GM21390 (cell line): ENCODE measurements around the gene OR2Z1.
"Not testable (repeated sequence)": the region's sequence is repeated elsewhere in the genome, so short reads cannot be mapped to it uniquely, and the experiment has no call there.

ENCODE experiments used
- ATAC-seq: cut with Tn5 transposase; IDR thresholded peaks from one replicate; pipeline ENCODE4 v1.9.1; 2021; ENCODE audit not compliant: unreplicated experiment

The OR2Z1 gene

DNA sequence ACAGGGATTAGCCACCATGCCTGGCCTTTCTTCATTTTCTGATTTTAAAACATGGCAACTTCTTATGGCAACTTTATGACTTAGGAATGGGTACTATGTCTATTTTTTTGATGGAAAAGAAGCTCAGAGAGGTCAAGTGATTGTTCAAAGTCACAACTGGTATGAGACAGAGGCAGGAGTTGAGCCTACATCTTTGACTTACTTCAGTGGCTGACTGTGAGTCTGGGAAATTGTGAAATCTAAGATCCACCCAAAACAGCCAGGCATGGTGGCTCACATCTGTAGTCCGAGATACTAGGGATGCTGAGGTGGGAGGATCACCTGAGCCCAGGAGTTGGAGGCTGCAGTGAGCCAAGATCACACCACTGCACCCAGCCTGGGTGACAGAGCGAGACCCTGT lies 20.5 kb upstream of the OR2Z1 start:
- no peak for ATAC-seq

DNA sequence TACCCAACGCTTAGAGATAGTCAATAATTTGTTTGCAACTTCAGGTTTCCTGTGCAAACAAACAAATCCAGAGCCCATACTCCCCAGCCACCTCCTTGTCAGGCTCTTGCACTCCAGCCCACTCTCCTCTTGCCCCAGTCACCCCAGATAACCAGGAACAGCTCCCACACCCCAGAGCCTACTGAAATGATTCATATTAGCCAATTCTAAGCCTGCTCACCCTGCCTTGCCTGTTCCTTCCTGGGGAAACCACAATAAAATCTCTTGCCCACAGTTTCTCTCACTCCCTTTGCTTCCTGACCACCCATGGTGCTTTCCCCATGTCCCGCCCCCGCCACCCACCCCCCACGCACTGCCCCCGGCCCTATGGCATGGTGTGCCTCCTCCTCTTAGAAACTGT lies 19.1 kb upstream of the OR2Z1 start:
- ATAC-seq = no peak

DNA sequence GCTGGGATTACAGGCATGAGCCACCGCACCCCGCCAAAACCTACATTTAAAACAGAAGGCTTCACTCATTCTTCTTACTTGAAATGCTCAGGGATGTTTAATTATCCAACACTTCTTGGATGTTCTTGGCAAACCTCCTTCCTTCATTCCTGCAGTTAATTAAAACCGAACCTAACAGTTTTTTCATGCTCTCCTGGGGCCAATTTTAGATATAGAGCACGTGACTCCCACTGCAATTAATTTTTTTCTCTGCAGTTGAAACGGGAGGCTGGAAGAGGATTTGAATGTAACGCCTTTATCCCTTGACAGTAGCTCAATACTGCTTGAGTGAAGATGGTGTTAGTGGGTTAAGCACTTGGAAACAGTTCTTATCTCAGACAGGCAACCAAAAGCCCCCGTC lies 18.2 kb upstream of the OR2Z1 start:
- no peak for ATAC-seq

DNA sequence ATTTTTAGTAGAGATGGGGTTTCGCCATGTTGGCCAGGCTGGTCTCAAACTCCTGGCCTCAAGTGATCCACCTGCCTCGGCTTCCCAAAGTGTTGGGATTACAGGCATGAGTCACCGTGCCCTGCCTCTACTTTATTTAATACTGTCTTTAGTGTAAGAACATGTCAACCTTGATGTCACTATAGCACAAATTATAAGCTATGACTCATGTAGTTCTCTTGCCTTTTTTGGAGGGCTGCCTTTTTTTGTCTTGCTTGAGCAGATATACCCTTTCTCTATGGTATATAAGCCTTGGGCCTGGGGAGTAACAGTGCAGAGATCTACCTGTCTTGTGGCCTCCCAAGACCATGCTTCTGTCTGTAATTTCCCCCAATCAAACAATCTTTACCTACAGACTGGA lies 16.1 kb upstream of the OR2Z1 start:
- not testable (repeated sequence) for ATAC-seq

DNA sequence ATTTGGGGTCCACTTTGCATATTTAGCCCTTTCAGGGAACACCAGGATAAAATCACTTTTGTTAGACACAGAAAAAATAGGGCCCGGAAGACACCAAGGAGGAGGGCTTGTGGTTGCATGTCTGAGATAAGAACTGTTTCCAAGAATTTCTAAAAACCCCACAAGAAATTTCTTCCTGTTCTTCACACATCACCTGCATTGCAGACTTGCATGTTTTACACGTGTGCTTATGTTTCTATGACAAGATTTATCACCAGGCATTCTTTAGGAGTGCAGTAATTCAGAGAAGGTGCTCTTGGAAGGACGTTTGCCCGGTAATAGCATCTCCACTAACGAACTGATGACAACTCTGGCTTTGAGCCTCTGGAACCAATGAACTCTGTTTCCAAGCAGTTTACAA lies 15.7 kb upstream of the OR2Z1 start:
- ATAC-seq = no peak

DNA sequence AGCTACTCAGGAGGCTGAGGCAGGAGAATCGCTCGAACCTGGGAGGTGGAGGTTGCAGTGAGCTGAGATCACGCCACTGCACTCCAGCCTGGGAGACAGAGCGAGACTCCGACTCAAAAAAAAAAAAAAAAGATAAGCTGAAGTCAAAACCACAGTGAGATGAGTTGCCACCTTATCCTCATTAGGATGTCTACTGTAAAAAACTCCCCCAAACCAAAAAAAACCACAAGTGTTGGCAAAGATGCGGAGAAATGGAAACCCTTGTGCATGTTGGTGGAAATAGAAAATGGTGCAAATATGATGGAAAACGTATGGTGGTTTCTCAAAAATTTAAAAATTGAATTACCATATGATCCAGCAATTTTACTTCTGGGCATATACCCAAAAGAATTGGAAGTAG lies 11.1 kb upstream of the OR2Z1 start:
- not testable (repeated sequence) for ATAC-seq

DNA sequence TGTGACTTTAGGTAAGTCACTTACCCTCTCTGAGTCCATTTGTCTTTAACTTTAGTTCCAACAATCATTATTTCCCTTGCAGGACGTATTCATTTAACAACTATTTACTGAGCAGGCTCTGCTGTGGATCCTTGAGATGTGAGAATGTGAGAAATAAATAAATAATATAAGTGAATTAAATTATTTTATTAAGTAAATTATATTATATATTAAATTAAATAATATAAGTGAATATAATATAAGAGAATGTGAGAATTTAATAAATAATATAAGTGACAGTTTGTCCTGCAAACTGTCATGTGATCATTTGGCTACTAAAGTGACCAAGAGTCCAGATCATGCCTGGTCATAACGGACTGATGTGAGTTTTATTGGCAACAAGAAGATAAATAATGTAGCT lies 598 bp downstream of the OR2Z1 start:
- no peak for ATAC-seq

DNA sequence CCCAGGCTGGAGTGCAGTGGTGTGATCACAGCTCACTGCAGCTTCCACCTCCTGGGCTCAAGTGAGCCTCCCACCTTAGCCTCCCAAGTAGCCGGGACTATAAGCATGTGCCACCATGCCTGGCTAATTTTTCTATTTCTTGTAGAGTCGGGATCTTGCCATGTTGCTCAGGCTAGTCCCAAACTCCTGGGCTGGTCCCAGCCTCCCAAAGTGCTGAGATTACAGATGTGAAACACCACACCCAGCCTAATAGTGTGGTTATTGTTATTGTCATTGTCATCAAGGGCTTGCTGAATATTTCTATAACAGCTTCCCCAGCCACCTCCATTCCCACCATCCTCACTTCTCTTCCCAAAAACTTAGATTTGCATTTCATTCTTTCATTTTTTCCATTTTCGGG lies 2.8 kb downstream of the OR2Z1 start:
- ATAC-seq = no peak

DNA sequence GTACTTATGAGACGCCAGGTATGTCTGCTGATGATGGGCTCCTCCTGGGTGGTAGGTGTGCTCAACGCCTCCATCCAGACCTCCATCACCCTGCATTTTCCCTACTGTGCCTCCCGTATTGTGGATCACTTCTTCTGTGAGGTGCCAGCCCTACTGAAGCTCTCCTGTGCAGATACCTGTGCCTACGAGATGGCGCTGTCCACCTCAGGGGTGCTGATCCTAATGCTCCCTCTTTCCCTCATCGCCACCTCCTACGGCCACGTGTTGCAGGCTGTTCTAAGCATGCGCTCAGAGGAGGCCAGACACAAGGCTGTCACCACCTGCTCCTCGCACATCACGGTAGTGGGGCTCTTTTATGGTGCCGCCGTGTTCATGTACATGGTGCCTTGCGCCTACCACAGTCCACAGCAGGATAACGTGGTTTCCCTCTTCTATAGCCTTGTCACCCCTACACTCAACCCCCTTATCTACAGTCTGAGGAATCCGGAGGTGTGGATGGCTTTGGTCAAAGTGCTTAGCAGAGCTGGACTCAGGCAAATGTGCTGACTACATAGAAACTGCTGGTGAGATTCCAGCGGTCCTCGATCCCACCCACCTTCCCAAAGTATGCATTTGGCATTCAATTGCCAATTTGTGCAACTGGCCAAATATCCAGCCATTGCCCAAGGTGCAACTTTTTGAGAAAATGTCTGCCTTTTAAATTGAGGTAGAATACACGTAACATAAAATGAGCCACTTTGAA lies 10.2 kb downstream of the OR2Z1 start:
- no peak for ATAC-seq

DNA sequence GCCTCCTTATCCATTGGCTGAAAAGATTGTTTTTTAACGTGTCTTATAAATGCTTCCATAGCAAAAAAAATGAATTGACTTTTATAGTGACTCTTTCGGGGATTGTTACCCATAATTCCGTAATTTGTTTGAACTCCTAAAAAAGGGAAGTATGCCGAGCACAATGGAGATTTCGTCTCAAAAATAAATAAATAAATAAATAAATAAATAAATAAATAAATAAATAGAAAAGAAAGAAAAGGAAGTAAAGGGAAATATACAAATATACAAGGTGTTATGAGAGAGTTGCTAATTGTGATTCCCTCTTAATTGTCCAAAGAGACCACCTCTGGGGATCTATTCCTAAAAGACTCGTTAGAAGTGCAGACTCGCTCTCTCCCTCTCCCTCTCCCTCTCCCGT lies 16.9 kb downstream of the OR2Z1 start:
- no peak for ATAC-seq

DNA sequence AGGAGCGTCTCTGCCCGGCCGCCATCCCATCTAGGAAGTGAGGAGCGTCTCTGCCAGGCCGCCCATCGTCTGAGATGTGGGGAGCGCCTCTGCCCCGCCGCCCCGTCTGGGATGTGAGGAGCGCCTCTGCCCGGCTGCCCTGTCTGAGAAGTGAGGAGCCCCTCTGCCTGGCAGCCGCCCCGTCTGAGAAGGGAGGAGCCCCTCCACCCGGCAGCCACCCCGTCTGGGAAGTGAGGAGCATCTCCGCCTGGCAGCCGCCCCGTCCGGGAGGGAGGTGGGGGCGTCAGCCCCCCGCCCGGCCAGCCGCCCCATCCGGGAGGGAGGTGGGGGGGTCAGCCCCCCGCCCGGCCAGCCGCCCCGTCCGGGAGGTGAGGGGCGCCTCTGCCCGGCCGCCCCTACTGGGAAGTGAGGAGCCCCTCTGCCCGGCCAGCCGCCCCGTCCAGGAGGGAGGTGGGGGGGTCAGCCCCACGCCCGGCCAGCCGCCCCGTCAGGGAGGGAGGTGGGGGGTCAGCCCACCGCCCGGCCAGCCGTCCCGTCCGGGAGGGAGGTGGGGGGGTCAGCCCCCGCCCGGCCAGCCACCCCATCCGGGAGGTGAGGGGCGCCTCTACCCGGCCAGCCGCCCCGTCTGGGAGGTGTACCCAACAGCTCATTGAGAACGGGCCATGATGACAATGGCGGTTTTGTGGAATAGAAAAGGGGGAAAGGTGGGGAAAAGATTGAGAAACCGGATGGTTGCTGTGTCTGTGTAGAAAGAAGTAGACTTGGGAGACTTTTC lies 18.0 kb downstream of the OR2Z1 start:
- not testable (repeated sequence) for ATAC-seq

DNA sequence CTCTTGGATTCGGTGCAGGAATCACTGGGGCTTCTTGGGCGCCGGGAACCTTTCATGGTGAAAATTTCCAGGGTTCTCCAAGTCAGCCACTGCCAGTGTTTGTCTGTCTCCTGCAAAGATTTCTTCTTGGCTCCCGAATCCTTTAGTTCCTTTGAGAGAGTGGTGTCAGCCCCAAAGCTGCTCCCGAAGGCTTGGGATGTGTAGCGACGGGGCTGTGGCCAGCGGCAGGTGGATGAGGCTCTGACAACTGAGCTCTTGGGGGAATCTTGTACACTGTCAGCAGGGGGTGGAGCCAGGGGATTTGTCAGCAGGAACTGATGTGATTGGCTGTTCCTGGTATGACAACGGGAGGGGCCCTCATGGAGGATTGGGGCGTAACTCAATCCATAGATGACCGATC lies 45.8 kb downstream of the OR2Z1 start:
- ATAC-seq = not testable (repeated sequence)

DNA sequence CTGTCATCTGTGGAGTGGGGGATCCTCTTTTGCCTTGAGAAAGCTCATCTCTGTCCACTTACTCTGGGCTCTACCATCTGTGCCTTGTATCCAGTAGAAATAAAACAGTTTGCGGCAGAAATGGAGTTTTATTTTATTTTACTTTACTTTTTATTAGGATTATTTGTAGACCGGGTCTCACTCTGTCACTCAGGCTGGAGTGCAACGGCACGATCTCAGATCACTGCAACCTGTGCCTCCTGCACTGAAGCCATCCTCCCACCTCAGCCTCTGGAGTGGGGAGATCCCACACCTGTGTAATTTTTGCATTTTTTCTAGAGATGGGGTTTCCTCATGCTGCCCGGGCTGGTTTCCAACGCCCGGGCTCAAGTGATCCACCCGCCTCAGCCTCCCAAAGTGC lies 47.8 kb downstream of the OR2Z1 start:
- not testable (repeated sequence) for ATAC-seq

DNA sequence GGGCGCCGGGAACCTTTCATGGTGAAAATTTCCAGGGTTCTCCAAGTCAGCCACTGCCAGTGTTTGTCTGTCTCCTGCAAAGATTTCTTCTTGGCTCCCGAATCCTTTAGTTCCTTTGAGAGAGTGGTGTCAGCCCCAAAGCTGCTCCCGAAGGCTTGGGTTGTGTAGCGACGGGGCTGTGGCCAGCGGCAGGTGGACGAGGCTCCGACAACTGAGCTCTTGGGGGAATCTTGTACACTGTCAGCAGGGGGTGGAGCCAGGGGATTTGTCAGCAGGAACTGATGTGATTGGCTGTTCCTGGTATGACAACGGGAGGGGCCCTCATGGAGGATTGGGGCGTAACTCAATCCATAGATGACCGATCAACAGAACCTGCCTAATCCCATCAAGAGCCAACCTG lies 52.2 kb downstream of the OR2Z1 start:
- ATAC-seq = not testable (repeated sequence)
